UCSD-AML1 (cell line): ENCODE results near the gene TRDMT1.

Source experiments
- DNase-seq: peaks from one replicate; lab custom pipeline; 2025; ENCODE audit not compliant: unreplicated experiment; lab: John Stamatoyannopoulos, UW

TRDMT1 gene

DNA sequence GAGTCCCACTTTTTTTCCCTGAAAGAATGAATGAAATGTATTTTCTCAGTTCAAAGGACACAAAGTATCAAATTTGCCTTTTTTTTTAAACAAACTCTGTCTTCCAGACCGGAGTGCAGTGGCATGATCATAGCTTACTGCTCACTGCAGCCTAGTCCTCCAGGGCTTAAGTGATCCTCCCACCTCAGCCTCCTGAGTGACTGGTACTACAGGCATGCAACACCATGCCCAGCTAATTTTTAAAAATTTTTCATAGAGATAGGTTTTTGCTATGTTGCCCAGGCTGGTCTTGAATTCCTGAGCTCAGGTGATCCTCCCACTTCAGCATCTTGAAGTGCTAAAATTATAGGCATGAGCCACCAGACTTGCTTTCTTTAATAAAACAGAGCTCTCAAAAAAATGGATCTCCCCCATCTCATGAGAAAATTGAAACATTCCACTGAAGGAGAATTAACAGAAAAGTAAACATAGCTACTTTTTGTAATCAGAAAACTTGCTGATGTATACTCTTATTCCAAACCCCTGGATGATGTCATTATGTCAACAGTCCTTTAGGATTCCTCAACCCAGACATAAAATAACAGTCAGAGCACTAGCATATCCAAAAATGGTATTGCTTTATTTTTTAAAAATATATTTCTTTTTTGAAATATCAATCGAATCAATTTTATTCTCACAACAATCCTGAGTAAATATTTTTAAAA lies 12.3 kb upstream of the TRDMT1 start:
- DNase-seq: no peak

- no peak for DNase-seq
Observed at GRCh38 chr10:17212802-17213221, 11.3 kb upstream of the TRDMT1 start.

DNA sequence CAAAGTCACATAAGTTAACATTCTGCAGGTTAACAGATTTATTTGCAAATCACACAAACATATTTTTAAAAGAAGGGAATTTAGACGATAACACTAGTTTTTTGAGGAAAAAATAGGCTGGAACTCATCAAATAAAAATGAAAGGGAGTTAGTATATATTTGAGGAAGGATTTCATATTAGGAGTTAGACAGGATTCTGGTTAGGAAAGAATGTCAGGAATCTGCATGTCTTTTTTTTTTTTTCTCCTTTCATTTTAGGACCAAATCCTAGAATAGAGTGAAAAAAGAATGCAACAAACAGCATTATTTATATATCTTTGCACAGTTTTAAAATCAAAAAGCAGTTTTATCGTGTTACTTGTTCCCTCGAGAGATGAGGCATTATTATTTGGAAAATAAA lies 8.9 kb upstream of the TRDMT1 start:
- no peak for DNase-seq

DNA sequence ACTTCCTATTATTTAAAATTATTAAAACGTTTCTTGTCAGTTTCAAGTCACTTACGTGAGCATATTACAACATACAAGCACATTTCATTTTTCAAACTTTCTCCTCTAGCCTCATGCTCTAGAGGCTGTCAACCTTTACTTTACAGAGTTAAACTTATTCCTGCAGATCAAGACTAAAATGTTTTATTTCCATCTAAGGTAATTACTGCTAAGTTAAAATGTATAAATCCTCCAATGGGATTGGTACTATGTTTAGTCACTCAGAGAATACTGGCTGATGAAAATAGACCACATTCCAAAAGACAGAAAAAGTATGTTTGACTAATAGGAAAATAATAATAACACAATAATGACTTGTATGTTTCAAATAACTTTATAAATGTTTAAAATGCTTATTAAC lies 8.4 kb upstream of the TRDMT1 start:
- no peak for DNase-seq

DNA sequence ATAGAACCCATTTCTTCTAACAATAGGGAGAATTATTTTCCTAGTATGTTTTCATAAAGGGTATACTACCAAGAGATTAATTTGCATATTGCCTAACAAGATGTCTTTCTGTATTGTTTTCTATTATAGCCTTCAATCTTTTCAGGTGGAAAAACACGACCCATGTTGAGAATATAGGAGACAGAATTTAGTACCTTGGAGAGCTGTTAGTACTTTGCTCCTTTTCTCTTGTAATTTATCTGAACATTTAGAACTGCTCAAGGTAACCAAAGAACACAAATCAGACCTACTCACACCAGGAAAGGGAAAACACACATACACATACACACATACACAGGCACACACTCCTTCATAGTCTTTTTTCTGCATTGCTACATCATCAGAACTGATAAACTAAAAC lies 7.8 kb upstream of the TRDMT1 start:
- no peak for DNase-seq

DNA sequence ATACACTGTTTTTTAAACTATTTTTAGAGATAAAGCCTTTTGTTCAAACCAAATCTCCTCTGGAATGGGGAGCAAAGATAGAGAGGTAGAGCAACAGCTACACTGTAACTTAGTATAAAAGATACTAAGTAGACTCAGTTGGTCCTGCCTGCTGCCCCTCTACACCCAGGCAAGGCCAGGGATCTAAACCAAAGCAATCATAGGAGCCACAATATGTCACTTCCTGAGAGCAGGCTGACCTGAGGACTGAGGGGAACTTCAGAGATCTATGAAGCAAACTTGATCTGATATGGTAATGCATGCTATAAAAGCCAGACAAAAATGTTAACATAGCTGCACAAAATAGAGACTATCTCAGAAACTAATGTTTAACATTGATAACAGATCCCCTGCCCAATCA lies 7.0 kb upstream of the TRDMT1 start:
- no peak for DNase-seq

DNA sequence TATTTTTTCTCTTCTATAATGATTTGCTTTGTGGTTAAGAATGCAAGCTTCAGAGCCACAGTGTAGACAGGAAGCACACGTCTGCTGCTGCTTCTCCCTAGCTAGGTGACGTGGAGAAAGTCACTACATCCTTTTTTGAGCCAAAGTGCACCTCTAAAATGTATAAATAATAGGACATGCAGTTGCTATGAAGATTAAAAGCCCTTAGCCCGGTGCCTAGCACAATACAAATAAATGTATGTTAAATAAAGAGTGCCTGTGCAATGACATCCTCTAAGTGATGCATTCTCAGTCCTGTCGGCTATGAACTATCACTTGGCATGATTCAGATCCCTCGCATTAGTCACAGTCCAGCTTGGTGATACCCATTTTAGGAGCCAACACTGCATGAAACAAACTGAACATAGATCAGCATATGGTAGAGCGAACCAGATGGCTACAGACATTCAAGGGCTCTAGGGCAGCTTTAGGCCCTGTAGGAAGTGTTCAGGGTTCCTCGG lies 4.8 kb upstream of the TRDMT1 start:
- DNase-seq: no peak

- no peak for DNase-seq
Observed at GRCh38 chr10:17203416-17203815, 1.9 kb upstream of the TRDMT1 start.

DNA sequence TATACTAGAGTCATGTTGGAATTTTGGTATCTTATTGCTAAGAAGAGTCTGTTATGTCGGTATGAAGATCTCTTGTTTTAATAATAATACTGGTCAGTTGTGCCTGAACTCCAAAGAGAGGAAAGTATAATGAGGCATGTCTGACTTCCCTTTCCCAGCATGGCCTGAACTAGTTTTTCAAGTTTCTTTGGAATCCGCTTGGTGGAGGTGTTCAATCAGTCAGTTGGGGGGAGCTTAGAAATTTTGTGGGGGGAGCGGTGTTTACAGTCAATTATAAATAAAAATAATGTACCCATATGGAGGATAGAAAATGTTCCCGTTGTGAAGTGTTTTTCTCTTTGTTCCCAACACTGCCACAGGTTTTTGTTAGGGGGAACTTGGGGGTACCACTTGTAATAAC lies 1.5 kb upstream of the TRDMT1 start:
- no peak for DNase-seq

DNA sequence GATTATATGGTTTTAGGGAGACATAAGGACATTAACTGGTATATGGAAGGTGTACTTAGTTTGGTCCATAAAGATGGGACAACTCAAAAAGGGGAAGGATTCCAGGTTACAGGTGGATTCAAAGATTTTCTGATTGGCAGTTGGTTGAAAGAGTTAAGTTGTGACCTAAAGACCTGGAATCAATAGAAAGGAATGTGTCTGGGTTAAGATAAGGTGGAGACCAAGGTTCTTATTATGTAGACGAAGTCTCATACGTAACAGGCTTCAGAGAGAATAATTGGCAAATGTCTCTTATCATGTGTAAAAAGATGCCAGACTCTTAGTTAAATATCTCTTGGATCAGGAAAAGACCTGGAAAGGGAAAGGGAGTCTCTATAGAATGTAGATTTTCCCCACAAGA lies 1.0 kb upstream of the TRDMT1 start:
- DNase-seq: no peak

- DNase-seq: no peak
Observed at GRCh38 chr10:17201794-17202116, 283 bp upstream of the TRDMT1 start.

GRCh38 chr10:17200001-17200911 lies 1.2 kb downstream of the TRDMT1 start:
- DNase-seq: no peak

- no peak for DNase-seq
Observed at GRCh38 chr10:17199351-17199804, 2.1 kb downstream of the TRDMT1 start.

DNA sequence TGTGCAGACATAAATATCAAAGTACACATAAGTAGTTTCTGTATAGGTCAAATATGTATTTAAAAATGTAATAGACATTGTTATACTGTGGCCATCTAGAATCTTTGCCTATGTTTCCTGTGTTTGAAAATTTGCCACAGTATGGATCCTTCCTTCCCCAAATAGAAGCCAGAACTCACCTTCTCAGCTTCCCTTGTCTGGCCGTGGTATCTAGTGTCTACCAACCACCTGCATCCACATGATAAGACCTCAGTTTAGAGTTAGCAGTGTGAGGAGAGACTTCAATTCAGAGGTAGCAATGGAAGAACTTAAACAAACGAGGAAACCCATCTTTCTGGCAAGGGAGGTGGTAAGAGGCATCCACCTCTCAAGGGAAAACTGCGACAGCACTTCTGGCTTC lies 4.9 kb downstream of the TRDMT1 start:
- no peak for DNase-seq

- no peak for DNase-seq
Observed at GRCh38 chr10:17196045-17196444, 5.4 kb downstream of the TRDMT1 start.

GRCh38 chr10:17195083-17195482 lies 6.4 kb downstream of the TRDMT1 start:
- no peak for DNase-seq

DNA sequence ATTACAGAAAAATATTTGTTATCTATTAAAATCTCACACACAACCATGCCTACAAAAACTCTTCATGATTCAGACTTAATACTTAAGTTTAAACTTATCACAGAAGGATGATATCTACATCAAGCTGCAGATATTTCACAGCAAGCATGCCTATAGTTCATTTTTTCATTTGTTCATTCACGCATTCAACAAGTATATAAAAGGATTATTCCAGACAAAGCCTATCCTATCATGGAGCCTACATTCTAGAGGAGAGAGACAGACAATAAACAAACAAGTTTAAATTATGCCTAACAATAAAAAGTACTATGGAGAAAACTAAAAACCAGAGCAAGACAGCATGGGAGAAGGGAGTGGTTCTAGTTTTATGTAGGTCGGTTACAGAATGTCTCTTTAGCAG lies 10.9 kb downstream of the TRDMT1 start:
- DNase-seq: no peak

GRCh38 chr10:17188644-17189172 lies 12.8 kb downstream of the TRDMT1 start:
- DNase-seq: no peak

- DNase-seq: no peak
Observed at GRCh38 chr10:17185873-17186272, 15.6 kb downstream of the TRDMT1 start.

GRCh38 chr10:17183110-17183509 lies 18.4 kb downstream of the TRDMT1 start:
- DNase-seq: no peak

GRCh38 chr10:17181751-17182150 lies 19.7 kb downstream of the TRDMT1 start:
- no peak for DNase-seq

- no peak for DNase-seq
Observed at GRCh38 chr10:17181110-17181509, 20.4 kb downstream of the TRDMT1 start.
